HG03432 (cell line): ENCODE results near the gene IKZF4.

Experiments
- ATAC-seq: cut with Tn5 transposase; IDR thresholded peaks from one replicate; pipeline ENCODE4 v1.9.1; 2021; ENCODE audit warnings: mild to moderate bottlenecking, moderate library complexity; ENCODE audit not compliant: unreplicated experiment

The IKZF4 gene

GRCh38 chr12:56081393-56082347 lies 60.8 kb downstream of the IKZF4 start:
- ATAC-seq: no peak

- ATAC-seq: no peak
These were observed 61.5 kb downstream of the IKZF4 start for GRCh38 chr12:56082382-56082781.

- ATAC-seq: no peak
These were observed 62.1 kb downstream of the IKZF4 start for GRCh38 chr12:56082967-56083366.

GRCh38 chr12:56084958-56085543 lies 64.2 kb downstream of the IKZF4 start:
- ATAC-seq: no peak

GRCh38 chr12:56086096-56086495 lies 65.3 kb downstream of the IKZF4 start:
- no peak for ATAC-seq

- no peak for ATAC-seq
These were observed 65.8 kb downstream of the IKZF4 start for GRCh38 chr12:56086608-56087007.

GRCh38 chr12:56087220-56087619 lies 66.4 kb downstream of the IKZF4 start:
- no peak for ATAC-seq
